Left lung (tissue), 10 donors: ENCODE measurements around the gene GSTM5. TPM values are rescaled to one million over a fixed set of nuclear protein-coding genes. Genes with fewer than 3 reads are reported as not detected.
"Not testable (repeated sequence)": the region's sequence is repeated elsewhere in the genome, so short reads cannot be mapped to it uniquely, and the experiment has no call there.

Experiments used
- ATAC-seq: fragments of 200-7000 bp; cut with Tn5 transposase; one replicate; pipeline ENCODE4 v1.9.1; 2020; ENCODE audit warnings: moderate library complexity
- DNase-seq, 4 donors: peaks; one replicate each; pipeline ENCODE4 v3.0.0-alpha.2; 2013 to 2020
- H3K27ac ChIP-seq, 2 donors: fragments of 200-600 bp; sonication (generic) in 1 of 2; one replicate each; pipeline versions ENCODE4 v1.5.0 to v1.8.0; 2020 to 2021
- H3K27me3 ChIP-seq, 2 donors: fragments of 200-600 bp; sonication (generic) in 1 of 2; one replicate each; pipeline versions ENCODE4 v1.5.0 to v1.8.0; 2020 to 2021
- H3K36me3 ChIP-seq, 2 donors: fragments of 200-600 bp; sonication (generic) in 1 of 2; one replicate each; pipeline versions ENCODE4 v1.5.0 to v1.8.0; 2020 to 2021
- H3K4me1 ChIP-seq, 2 donors: fragments of 200-600 bp; one replicate each; pipeline ENCODE4 v1.8.0; 2021
- H3K4me3 ChIP-seq, 2 donors: fragments of 200-600 bp; sonication (generic) in 1 of 2; one replicate each; pipeline versions ENCODE4 v1.5.0 to v1.8.0; 2020 to 2021; ENCODE audit warnings: mild to moderate bottlenecking in 1 of 2
- H3K9me3 ChIP-seq, 2 donors: fragments of 200-600 bp; sonication (generic) in 1 of 2; one replicate each; pipeline versions ENCODE4 v1.5.0 to v1.8.0; 2020 to 2021
- CTCF ChIP-seq, 2 donors: fragments of 200-600 bp; sonication (generic) in 1 of 2; IDR thresholded peaks; one replicate each; pipeline versions ENCODE4 v1.5.0 to v1.8.0; 2021; ENCODE audit warnings: antibody characterized with exemption in 2 of 2
- intact Hi-C, 2 donors: fragments of 100-400 bp; cut with DNase I; formaldehyde crosslinking; loops; one replicate each; pipeline versions ENCODE4 v1.11.2 to v1.14.2; 2022
- polyA plus RNA-seq, 6 donors: library from polyadenylated mRNA; unstranded; fragments of 120-200 nt; gene quantifications; one replicate each; pipeline ENCODE4 v1.2.1, GENCODE V29; 2013; ENCODE audit not compliant: insufficient read length in 6 of 6
- total RNA-seq, 2 donors: library from RNA; stranded (reverse); fragmentation: NEBNext Ultra II Directional; extraction: Animal tissue kit (Norgen Biotek cat#: 25700); gene quantifications; one replicate each; pipeline ENCODE4 v1.2.1, GENCODE V29; 2021
- donor health status: DM: no; HTN: yes; CAD: no.
- donor health status: DM: no; HTN: no; CAD: no.

Gene GSTM5
- total and polyA plus RNA-seq, 8 donors: 8.4 to 91.2 (median 60.1) TPM

- Histone ChIP-seq H3K4me1 (no peaks in the 10 kb centered on the region), H3K27me3 (no peaks in the 10 kb centered on the region), H3K9me3 (no peaks in the 10 kb centered on the region), H3K27ac (no peak overlapping the region), H3K36me3 (no peaks in the 10 kb centered on the region), H3K4me3 (no peak overlapping the region)
- no peak for ATAC-seq
- TF ChIP-seq CTCF (IDR thresholded peaks at IDR 0.05): no peak
- no peak for DNase-seq
- intact Hi-C loops: no loop called here
Observed at GRCh38 chr1:109697066-109697465, 15.0 kb upstream of the GSTM5 start.

GRCh38 chr1:109697861-109698260, 14.2 kb upstream of the GSTM5 start:
- ATAC-seq, H3K4me1 ChIP-seq, H3K4me3 ChIP-seq, H3K27ac ChIP-seq, H3K9me3 ChIP-seq, DNase-seq, intact Hi-C loops, H3K27me3 ChIP-seq, H3K36me3 ChIP-seq: not testable (repeated sequence)

GRCh38 chr1:109702940-109703339, 9.1 kb upstream of the GSTM5 start:
- H3K4me3 ChIP-seq, intact Hi-C loops, DNase-seq, H3K4me1 ChIP-seq, H3K27ac ChIP-seq, ATAC-seq, H3K9me3 ChIP-seq, H3K27me3 ChIP-seq, H3K36me3 ChIP-seq: not testable (repeated sequence)

GRCh38 chr1:109704173-109704572, 7.9 kb upstream of the GSTM5 start:
- no peaks in the 10 kb centered on the region for H3K36me3 ChIP-seq
- intact Hi-C loops: no loop called here
- H3K4me1 ChIP-seq: no peaks in the 10 kb centered on the region
- no peak for TF ChIP-seq CTCF (IDR thresholded peaks at IDR 0.05)
- ATAC-seq (no peak), DNase-seq (no peak)
- no peak overlapping the region for H3K27ac ChIP-seq
- H3K27me3 ChIP-seq: no peaks in the 10 kb centered on the region
- H3K9me3 ChIP-seq: peaks cover 0 to 16% of the 10 kb centered on the region in 2 donors
- no peak overlapping the region for H3K4me3 ChIP-seq

- Histone ChIP-seq H3K9me3 (peaks cover 0 to 22% of the 10 kb centered on the region in 2 donors), H3K27ac (no peak overlapping the region), H3K27me3 (no peaks in the 10 kb centered on the region), H3K36me3 (no peaks in the 10 kb centered on the region), H3K4me3 (no peak overlapping the region), H3K4me1 (no peaks in the 10 kb centered on the region)
- intact Hi-C loops: no loop called here
- DNase-seq: no peak
- no peak for TF ChIP-seq CTCF (IDR thresholded peaks at IDR 0.05)
- ATAC-seq: peak; percentile 30
Observed at GRCh38 chr1:109705411-109705810, 6.6 kb upstream of the GSTM5 start.

GRCh38 chr1:109708949-109709348, 3.1 kb upstream of the GSTM5 start:
- ATAC-seq, H3K27ac ChIP-seq, H3K36me3 ChIP-seq, H3K27me3 ChIP-seq, H3K4me3 ChIP-seq, H3K4me1 ChIP-seq, intact Hi-C loops, DNase-seq: not testable (repeated sequence)
- peaks cover 0 to 18% of the 10 kb centered on the region in 2 donors for H3K9me3 ChIP-seq

- ATAC-seq, intact Hi-C loops: not testable (repeated sequence)
Observed at GRCh38 chr1:109709822-109710221, 2.2 kb upstream of the GSTM5 start.

More at GRCh38 chr1:109709822-109710221, 2.2 kb upstream of the GSTM5 start:
- not testable (repeated sequence) for DNase-seq, H3K27me3 ChIP-seq, H3K4me3 ChIP-seq, H3K36me3 ChIP-seq, H3K4me1 ChIP-seq, H3K27ac ChIP-seq
- H3K9me3 ChIP-seq: peaks cover 0 to 18% of the 10 kb centered on the region in 2 donors
